K562 (cell line): ENCODE measurements around the gene AGPAT1. TPM values are rescaled to one million over a fixed set of nuclear protein-coding genes. Genes with fewer than 3 reads are reported as not detected.

Experiments
- BHLHE40 ChIP-seq: IDR thresholded peaks from 2 replicates; pipeline ENCODE4 v1.6.1; 2011; ENCODE audit warnings: low read length, improper control_type of control experiment
- BRCA1 ChIP-seq, 2 experiments: fragments of 450-650 bp in 1 of 2; sonication (generic) in 1 of 2; formaldehyde crosslinking in 1 of 2; IDR thresholded peaks; 2 replicates each; pipeline versions ENCODE4 v1.5.0 to v1.6.1; 2017 to 2020; ENCODE audit warnings: mild to moderate bottlenecking in 1 of 2, missing genetic modification reagents in 1 of 2
- CBX2 ChIP-seq: fragments of 200-600 bp; sonication (generic); IDR thresholded peaks from one replicate; pipeline ENCODE4 v1.6.1; 2012; ENCODE audit warnings: mild to moderate bottlenecking, low read length, inconsistent platforms; ENCODE audit not compliant: insufficient read depth, poor library complexity, severe bottlenecking
- CHD2 ChIP-seq: IDR thresholded peaks from 2 replicates; pipeline ENCODE4 v1.6.1; 2011; ENCODE audit warnings: low read depth, low read length
- HCFC1 ChIP-seq: IDR thresholded peaks from 2 replicates; pipeline ENCODE4 v1.6.1; 2012; ENCODE audit warnings: low read depth, low read length, improper control_type of control experiment
- TRIM28 ChIP-seq: fragments of 450-650 bp; IDR thresholded peaks from 2 replicates; pipeline ENCODE4 v1.6.1; 2017
- ZFP1 ChIP-seq: fragments of 450-650 bp; formaldehyde crosslinking; IDR thresholded peaks from 2 replicates; pipeline ENCODE4 v1.4.0; 2020; ENCODE audit warnings: mild to moderate bottlenecking, mixed read lengths
- ZNF146 ChIP-seq: IDR thresholded peaks from one replicate; pipeline ENCODE4 v1.6.1; 2018; ENCODE audit warnings: missing compliant biosample characterization; ENCODE audit not compliant: unreplicated experiment
- ZNF3 ChIP-seq: fragments of 250-450 bp; sonication (Bioruptor Pico); IDR thresholded peaks from 2 replicates; pipeline ENCODE4 v1.5.0; 2021; ENCODE audit warnings: mild to moderate bottlenecking, moderate library complexity
- polyA plus RNA-seq, 8 experiments: library from polyadenylated mRNA; depleted of rRNA in 4 of 8; stranded (reverse) in 5 of 8; unstranded in 3 of 8; fragments of >200 nt; fragmentation: Nextera tagmentation in 2 of 8; fragmentation: Illumina TruSeq in 1 of 8; extraction: Ambion mirVana in 2 of 8; extraction: Trizol in 1 of 8; gene quantifications; 2 replicates each; pipeline versions ENCODE4 v1.2.1 to v1.2.3, GENCODE V29; 2011 to 2014; ENCODE audit warnings: inconsistent platforms in 1 of 8, missing spikeins in 1 of 8
- total RNA-seq, 7 experiments: library from RNA; depleted of rRNA in 6 of 7; stranded (reverse); fragments of >200 nt in 6 of 7; fragmentation: Illumina TruSeq in 2 of 7; extraction: Trizol in 2 of 7; gene quantifications; 2 replicates each; pipeline versions ENCODE4 v1.2.1 to v1.2.3, GENCODE V29; 2011 to 2021; ENCODE audit warnings: low replicate concordance in 1 of 7
- TF ChIP-seq, protein P1 (sequence below), 2 experiments: fragments of 450-650 bp in 1 of 2; sonication (generic) in 1 of 2; formaldehyde crosslinking in 1 of 2; IDR thresholded peaks; 2 replicates each; pipeline versions ENCODE4 v1.7.1 to v1.9.0; 2016 to 2022; ENCODE audit warnings: inconsistent platforms in 1 of 2, mild to moderate bottlenecking in 1 of 2, missing genetic modification reagents in 1 of 2
- TF ChIP-seq, protein P2 (sequence below): fragments of 250-450 bp; sonication (Bioruptor Pico); IDR thresholded peaks from 2 replicates; pipeline ENCODE4 v1.4.0; 2020; ENCODE audit warnings: mild to moderate bottlenecking
- TF ChIP-seq, protein P3 (sequence below), 2 experiments: fragments of 450-650 bp in 1 of 2; IDR thresholded peaks; 2 replicates each; pipeline ENCODE4 v1.6.1; 2011 to 2017; ENCODE audit warnings: low read depth in 2 of 2, antibody characterized with exemption in 1 of 2, borderline replicate concordance in 1 of 2, low read length in 1 of 2, mild to moderate bottlenecking in 1 of 2, mixed read lengths in 1 of 2; ENCODE audit not compliant: control insufficient read depth in 1 of 2

The AGPAT1 gene
- total and polyA plus RNA-seq, 9 of the 15 experiments (the other 6 are each of a cell fraction or from before 2014, with no cell fraction given): 37.9 to 176 (median 69.4) TPM

DNA sequence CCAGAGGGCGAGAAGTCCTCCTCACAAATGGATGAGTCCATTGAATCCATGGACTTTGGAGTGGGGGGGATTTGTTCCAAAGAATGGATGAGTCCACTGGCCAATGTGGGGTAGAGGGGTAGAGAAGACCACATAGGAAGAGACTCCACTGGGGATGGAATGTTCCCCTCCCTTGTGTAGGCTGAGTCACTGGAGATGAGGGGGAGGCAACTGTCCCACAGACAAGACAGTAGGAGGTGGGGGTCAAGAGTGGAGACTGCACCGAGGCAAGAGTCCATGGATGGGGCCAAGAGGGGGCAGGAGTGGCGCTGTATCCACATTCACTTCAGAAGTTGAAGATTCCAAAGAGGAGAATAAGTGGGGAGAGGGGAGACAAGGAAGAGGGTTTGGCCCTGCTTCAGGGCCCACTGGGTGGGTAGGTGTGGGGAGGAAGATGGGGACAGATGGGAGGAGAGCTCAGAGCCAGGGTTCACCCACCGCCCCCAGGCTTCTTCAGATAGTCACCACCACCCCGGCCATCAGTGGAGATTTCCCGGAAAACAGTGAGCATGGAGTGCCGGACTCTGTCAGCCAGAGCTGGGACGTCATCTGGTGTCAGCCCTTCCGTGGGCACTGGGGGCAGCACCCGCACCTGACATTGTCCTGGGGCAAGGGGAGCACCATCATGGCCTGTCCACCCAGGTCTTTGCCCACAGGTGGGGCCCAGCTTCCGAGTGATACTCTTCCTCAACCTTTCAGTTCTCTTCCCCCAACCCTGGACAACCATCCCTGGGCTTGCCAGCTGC lies 6.9 kb downstream of the AGPAT1 start (continued):
- TF ChIP-seq, protein P1, sequence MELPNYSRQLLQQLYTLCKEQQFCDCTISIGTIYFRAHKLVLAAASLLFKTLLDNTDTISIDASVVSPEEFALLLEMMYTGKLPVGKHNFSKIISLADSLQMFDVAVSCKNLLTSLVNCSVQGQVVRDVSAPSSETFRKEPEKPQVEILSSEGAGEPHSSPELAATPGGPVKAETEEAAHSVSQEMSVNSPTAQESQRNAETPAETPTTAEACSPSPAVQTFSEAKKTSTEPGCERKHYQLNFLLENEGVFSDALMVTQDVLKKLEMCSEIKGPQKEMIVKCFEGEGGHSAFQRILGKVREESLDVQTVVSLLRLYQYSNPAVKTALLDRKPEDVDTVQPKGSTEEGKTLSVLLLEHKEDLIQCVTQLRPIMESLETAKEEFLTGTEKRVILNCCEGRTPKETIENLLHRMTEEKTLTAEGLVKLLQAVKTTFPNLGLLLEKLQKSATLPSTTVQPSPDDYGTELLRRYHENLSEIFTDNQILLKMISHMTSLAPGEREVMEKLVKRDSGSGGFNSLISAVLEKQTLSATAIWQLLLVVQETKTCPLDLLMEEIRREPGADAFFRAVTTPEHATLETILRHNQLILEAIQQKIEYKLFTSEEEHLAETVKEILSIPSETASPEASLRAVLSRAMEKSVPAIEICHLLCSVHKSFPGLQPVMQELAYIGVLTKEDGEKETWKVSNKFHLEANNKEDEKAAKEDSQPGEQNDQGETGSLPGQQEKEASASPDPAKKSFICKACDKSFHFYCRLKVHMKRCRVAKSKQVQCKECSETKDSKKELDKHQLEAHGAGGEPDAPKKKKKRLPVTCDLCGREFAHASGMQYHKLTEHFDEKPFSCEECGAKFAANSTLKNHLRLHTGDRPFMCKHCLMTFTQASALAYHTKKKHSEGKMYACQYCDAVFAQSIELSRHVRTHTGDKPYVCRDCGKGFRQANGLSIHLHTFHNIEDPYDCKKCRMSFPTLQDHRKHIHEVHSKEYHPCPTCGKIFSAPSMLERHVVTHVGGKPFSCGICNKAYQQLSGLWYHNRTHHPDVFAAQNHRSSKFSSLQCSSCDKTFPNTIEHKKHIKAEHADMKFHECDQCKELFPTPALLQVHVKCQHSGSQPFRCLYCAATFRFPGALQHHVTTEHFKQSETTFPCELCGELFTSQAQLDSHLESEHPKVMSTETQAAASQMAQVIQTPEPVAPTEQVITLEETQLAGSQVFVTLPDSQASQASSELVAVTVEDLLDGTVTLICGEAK (IDR thresholded peaks at IDR 0.05): no peak
- TF ChIP-seq, protein P1 (CRISPR knock-in tag; IDR thresholded peaks at IDR 0.05): no peak
- TF ChIP-seq ZNF3 (CRISPR knock-in tag) (no peak), TRIM28 (no peak), ZFP1 (no peak), BRCA1 (IDR thresholded peaks at IDR 0.05) (no peak), BRCA1 (CRISPR knock-in tag; IDR thresholded peaks at IDR 0.05) (no peak), HCFC1 (no peak), BHLHE40 (no peak), CHD2 (no peak), ZNF146 (no peak), CBX2 (no peak)
- TF ChIP-seq, protein P2, sequence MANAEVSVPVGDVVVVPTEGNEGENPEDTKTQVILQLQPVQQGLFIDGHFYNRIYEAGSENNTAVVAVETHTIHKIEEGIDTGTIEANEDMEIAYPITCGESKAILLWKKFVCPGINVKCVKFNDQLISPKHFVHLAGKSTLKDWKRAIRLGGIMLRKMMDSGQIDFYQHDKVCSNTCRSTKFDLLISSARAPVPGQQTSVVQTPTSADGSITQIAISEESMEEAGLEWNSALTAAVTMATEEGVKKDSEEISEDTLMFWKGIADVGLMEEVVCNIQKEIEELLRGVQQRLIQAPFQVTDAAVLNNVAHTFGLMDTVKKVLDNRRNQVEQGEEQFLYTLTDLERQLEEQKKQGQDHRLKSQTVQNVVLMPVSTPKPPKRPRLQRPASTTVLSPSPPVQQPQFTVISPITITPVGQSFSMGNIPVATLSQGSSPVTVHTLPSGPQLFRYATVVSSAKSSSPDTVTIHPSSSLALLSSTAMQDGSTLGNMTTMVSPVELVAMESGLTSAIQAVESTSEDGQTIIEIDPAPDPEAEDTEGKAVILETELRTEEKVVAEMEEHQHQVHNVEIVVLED: no peak
- TF ChIP-seq, protein P3, sequence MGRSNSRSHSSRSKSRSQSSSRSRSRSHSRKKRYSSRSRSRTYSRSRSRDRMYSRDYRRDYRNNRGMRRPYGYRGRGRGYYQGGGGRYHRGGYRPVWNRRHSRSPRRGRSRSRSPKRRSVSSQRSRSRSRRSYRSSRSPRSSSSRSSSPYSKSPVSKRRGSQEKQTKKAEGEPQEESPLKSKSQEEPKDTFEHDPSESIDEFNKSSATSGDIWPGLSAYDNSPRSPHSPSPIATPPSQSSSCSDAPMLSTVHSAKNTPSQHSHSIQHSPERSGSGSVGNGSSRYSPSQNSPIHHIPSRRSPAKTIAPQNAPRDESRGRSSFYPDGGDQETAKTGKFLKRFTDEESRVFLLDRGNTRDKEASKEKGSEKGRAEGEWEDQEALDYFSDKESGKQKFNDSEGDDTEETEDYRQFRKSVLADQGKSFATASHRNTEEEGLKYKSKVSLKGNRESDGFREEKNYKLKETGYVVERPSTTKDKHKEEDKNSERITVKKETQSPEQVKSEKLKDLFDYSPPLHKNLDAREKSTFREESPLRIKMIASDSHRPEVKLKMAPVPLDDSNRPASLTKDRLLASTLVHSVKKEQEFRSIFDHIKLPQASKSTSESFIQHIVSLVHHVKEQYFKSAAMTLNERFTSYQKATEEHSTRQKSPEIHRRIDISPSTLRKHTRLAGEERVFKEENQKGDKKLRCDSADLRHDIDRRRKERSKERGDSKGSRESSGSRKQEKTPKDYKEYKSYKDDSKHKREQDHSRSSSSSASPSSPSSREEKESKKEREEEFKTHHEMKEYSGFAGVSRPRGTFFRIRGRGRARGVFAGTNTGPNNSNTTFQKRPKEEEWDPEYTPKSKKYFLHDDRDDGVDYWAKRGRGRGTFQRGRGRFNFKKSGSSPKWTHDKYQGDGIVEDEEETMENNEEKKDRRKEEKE (IDR thresholded peaks at IDR 0.05; ENCODE audit: borderline replicate concordance in 1 of 2, control insufficient read depth in 1 of 2, low read depth in 2 of 2, low read length in 1 of 2): 0 out of 4 replicates have a peak, but pooled peaks of 1 of the 2 experiments have one; percentile 70
